Measurements from ENCODE around the gene FRA10AC1. TPM values are rescaled to one million over a fixed set of nuclear protein-coding genes. Genes with fewer than 3 reads are reported as not detected.

FRA10AC1 gene
- total RNA-seq, 1 experiment from 2014 or later, result 6.5 TPM

- Mint-ChIP-seq H3K4me1 (ENCODE audit: low read depth, unreplicated experiment) (no peaks in the 10 kb centered on the region), H3K27me3 (ENCODE audit: unreplicated experiment) (no peaks in the 10 kb centered on the region), H3K36me3 (ENCODE audit: insufficient read depth, unreplicated experiment) (no peaks in the 10 kb centered on the region), H3K4me3 (ENCODE audit: low read depth, unreplicated experiment) (no peak overlapping the region), H3K27ac (ENCODE audit: unreplicated experiment) (no peak overlapping the region), H3K9me3 (ENCODE audit: low read depth, unreplicated experiment) (no peaks in the 10 kb centered on the region)
- no peak for TF ChIP-seq CTCF (IDR thresholded peaks at IDR 0.05; ENCODE audit: unreplicated experiment)
- no TSS peak for BruUV-seq (replicated peaks)
- CTCF ChIA-PET, result no interaction called here
- no peak for DNase-seq
- intact Hi-C loops (cut with micrococcal nuclease; ENCODE audit: unreplicated experiment), result no loop called here
These were observed 31.4 kb downstream of the FRA10AC1 start for GRCh38 chr10:93671042-93671441.

- no peak overlapping the region for H3K27ac Mint-ChIP-seq (ENCODE audit: unreplicated experiment)
- no peak overlapping the region for H3K4me3 Mint-ChIP-seq (ENCODE audit: low read depth, unreplicated experiment)
- TF ChIP-seq CTCF (IDR thresholded peaks at IDR 0.05; ENCODE audit: unreplicated experiment), result no peak
- no peaks in the 10 kb centered on the region for H3K9me3 Mint-ChIP-seq (ENCODE audit: low read depth, unreplicated experiment)
- no peaks in the 10 kb centered on the region for H3K36me3 Mint-ChIP-seq (ENCODE audit: insufficient read depth, unreplicated experiment)
- intact Hi-C loops (cut with micrococcal nuclease; ENCODE audit: unreplicated experiment), result no loop called here
- no peak for DNase-seq
- H3K4me1 Mint-ChIP-seq (ENCODE audit: low read depth, unreplicated experiment), result no peaks in the 10 kb centered on the region
- CTCF ChIA-PET, result no interaction called here
- BruUV-seq (replicated peaks), result no TSS peak
- H3K27me3 Mint-ChIP-seq (ENCODE audit: unreplicated experiment), result no peaks in the 10 kb centered on the region
These were observed 32.0 kb downstream of the FRA10AC1 start for GRCh38 chr10:93670372-93670771.

GRCh38 chr10:93667795-93668194 lies 34.6 kb downstream of the FRA10AC1 start:
- H3K27me3 Mint-ChIP-seq (ENCODE audit: unreplicated experiment), result no peaks in the 10 kb centered on the region
- H3K4me3 Mint-ChIP-seq (ENCODE audit: low read depth, unreplicated experiment), result no peak overlapping the region
- DNase-seq, result no peak
- intact Hi-C loops (cut with micrococcal nuclease; ENCODE audit: unreplicated experiment), result no loop called here
- H3K27ac Mint-ChIP-seq (ENCODE audit: unreplicated experiment), result no peak overlapping the region
- no peak for TF ChIP-seq CTCF (IDR thresholded peaks at IDR 0.05; ENCODE audit: unreplicated experiment)
- BruUV-seq (replicated peaks), result no TSS peak
- H3K36me3 Mint-ChIP-seq (ENCODE audit: insufficient read depth, unreplicated experiment), result no peaks in the 10 kb centered on the region
- no peaks in the 10 kb centered on the region for H3K9me3 Mint-ChIP-seq (ENCODE audit: low read depth, unreplicated experiment)
- H3K4me1 Mint-ChIP-seq (ENCODE audit: low read depth, unreplicated experiment), result no peaks in the 10 kb centered on the region
- CTCF ChIA-PET, result interaction anchor here (0.6 kb wide), 1 partner anchor 669 kb away, joined by 7 read pairs; no protein-coding TSS in a partner anchor

- no TSS peak for BruUV-seq (replicated peaks)
- no peak for TF ChIP-seq CTCF (IDR thresholded peaks at IDR 0.05; ENCODE audit: unreplicated experiment)
- Mint-ChIP-seq H3K27me3 (ENCODE audit: unreplicated experiment) (no peaks in the 10 kb centered on the region), H3K4me1 (ENCODE audit: low read depth, unreplicated experiment) (no peaks in the 10 kb centered on the region), H3K9me3 (ENCODE audit: low read depth, unreplicated experiment) (no peaks in the 10 kb centered on the region), H3K4me3 (ENCODE audit: low read depth, unreplicated experiment) (no peak overlapping the region), H3K27ac (ENCODE audit: unreplicated experiment) (no peak overlapping the region), H3K36me3 (ENCODE audit: insufficient read depth, unreplicated experiment) (no peaks in the 10 kb centered on the region)
- no peak for DNase-seq
- CTCF ChIA-PET, result no interaction called here
- intact Hi-C loops (cut with micrococcal nuclease; ENCODE audit: unreplicated experiment), result no loop called here
These were observed 36.4 kb downstream of the FRA10AC1 start for GRCh38 chr10:93666030-93666429.

All from Calu3 (cell line).